Fibroblast of lung (primary cell): ENCODE results near the gene TDRD15. TPM values are rescaled to one million over a fixed set of nuclear protein-coding genes. Genes with fewer than 3 reads are reported as not detected.

Source experiments
- DNase-seq, 2 donors: peaks; one replicate each; pipeline versions ENCODE4 v3.0.0 to v3.0.0-alpha.2; 2010; ENCODE audit warnings: low read depth in 2 of 2
- H2AFZ ChIP-seq: 2 replicates; pipeline ENCODE4 v1.5.1; 2012; ENCODE audit warnings: low read length, control low read depth, inconsistent platforms
- H3K27ac ChIP-seq: 2 replicates; pipeline ENCODE4 v1.5.1; 2011; ENCODE audit warnings: low read length, control low read depth; ENCODE audit not compliant: insufficient read depth
- H3K27me3 ChIP-seq: 2 replicates; pipeline ENCODE4 v1.5.1; 2011; ENCODE audit warnings: mild to moderate bottlenecking, low read length; ENCODE audit not compliant: control insufficient read depth, insufficient read depth
- H3K36me3 ChIP-seq: 2 replicates; pipeline ENCODE4 v1.5.1; 2011; ENCODE audit warnings: low read length; ENCODE audit not compliant: control insufficient read depth, insufficient read depth
- H3K4me1 ChIP-seq: 2 replicates; pipeline ENCODE4 v1.5.1; 2011; ENCODE audit warnings: low read length; ENCODE audit not compliant: control insufficient read depth, insufficient read depth; ENCODE audit errors: extremely low read depth
- H3K4me2 ChIP-seq: 2 replicates; pipeline ENCODE4 v1.5.1; 2011; ENCODE audit warnings: low read length, control low read depth; ENCODE audit not compliant: insufficient read depth; ENCODE audit errors: extremely low read depth
- H3K4me3 ChIP-seq, 4 experiments: fragments of 200-600 bp in 1 of 4; sonication (generic) in 1 of 4; replicated peaks in 1 of 4; 2 replicates each; pipeline ENCODE4 v1.5.1; 2011 to 2016; ENCODE audit warnings: low read length in 4 of 4, low read depth in 3 of 4, mild to moderate bottlenecking in 3 of 4, control low read depth in 2 of 4, inconsistent platforms in 1 of 4, mixed read lengths in 1 of 4; ENCODE audit not compliant: insufficient read depth in 1 of 4; ENCODE audit errors: control extremely low read depth in 1 of 4
- H3K79me2 ChIP-seq: 2 replicates; pipeline ENCODE4 v1.5.1; 2012; ENCODE audit warnings: mild to moderate bottlenecking, low read length, inconsistent platforms; ENCODE audit not compliant: control insufficient read depth, insufficient read depth
- H3K9ac ChIP-seq: 2 replicates; pipeline ENCODE4 v1.5.1; 2011; ENCODE audit warnings: mild to moderate bottlenecking, low read length, control low read depth; ENCODE audit not compliant: insufficient read depth
- H3K9me3 ChIP-seq: 2 replicates; pipeline ENCODE4 v1.5.1; 2012; ENCODE audit warnings: low read depth, low read length; ENCODE audit not compliant: control insufficient read depth, insufficient read depth
- H4K20me1 ChIP-seq: 2 replicates; pipeline ENCODE4 v1.5.1; 2011; ENCODE audit warnings: low read length; ENCODE audit not compliant: control insufficient read depth, insufficient read depth; ENCODE audit errors: extremely low read depth
- EZH2 ChIP-seq: IDR thresholded peaks from 2 replicates; pipeline ENCODE4 v1.5.1; 2012; ENCODE audit warnings: low read length, control low read depth, mild to moderate bottlenecking; ENCODE audit errors: missing control alignments
- polyA plus RNA-seq, 2 donors: library from polyadenylated mRNA; depleted of rRNA in 1 of 2; stranded (reverse) in 1 of 2; unstranded in 1 of 2; fragments of >200 nt; gene quantifications; 2 replicates each; pipeline ENCODE4 v1.2.1, GENCODE V29; 2011 to 2012; ENCODE audit warnings: missing spikeins in 1 of 2
- total RNA-seq: library from RNA; depleted of rRNA; stranded (reverse); fragments of >200 nt; gene quantifications from 2 replicates; pipeline ENCODE4 v1.2.1, GENCODE V29; 2014
- TF ChIP-seq, protein P1 (sequence below), 2 donors: IDR thresholded peaks in 1 of 2; conservative IDR thresholded peaks in 1 of 2; 1 replicate in 1 of 2; 2 replicates in 1 of 2; pipeline ENCODE4 v1.5.1; 2011 to 2012; ENCODE audit warnings: low read length in 2 of 2, control low read depth in 1 of 2, inconsistent platforms in 1 of 2, low read depth in 1 of 2, mild to moderate bottlenecking in 1 of 2

The TDRD15 gene
- total and polyA plus RNA-seq, 2 donors (not counting 1 experiment from before 2014, with no cell fraction given) = not detected

DNA sequence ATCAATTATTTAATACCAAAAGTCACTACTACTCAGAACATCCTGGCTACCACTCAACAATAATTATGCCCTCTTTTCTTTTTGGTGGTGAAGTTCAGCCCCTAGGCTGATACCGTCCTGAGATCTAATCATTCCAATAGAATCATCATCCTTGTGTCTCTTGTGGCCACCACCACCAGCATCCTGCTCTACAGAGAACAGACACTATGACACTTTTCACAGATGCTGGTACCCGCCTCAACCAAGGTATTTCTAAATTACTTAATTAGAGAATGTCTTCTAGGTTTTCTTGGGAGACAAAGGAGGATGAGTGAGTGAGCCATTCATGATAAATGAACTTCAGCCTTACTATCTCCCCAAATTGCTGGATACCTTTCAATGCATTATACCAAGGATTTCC, 60.0 kb downstream of the TDRD15 start:
- Histone ChIP-seq H3K36me3 (no peaks in the 10 kb centered on the region), H3K4me2 (no peak overlapping the region), H2AFZ (no peak overlapping the region), H3K27ac (no peak overlapping the region), H3K9ac (no peak overlapping the region), H4K20me1 (no peaks in the 10 kb centered on the region), H3K4me1 (no peaks in the 10 kb centered on the region), H3K9me3 (no peaks in the 10 kb centered on the region), H3K4me3 (no peak overlapping the region), H3K79me2 (no peaks in the 10 kb centered on the region), H3K27me3 (no peaks in the 10 kb centered on the region)
- TF ChIP-seq EZH2 = no peak
- TF ChIP-seq, protein P1, sequence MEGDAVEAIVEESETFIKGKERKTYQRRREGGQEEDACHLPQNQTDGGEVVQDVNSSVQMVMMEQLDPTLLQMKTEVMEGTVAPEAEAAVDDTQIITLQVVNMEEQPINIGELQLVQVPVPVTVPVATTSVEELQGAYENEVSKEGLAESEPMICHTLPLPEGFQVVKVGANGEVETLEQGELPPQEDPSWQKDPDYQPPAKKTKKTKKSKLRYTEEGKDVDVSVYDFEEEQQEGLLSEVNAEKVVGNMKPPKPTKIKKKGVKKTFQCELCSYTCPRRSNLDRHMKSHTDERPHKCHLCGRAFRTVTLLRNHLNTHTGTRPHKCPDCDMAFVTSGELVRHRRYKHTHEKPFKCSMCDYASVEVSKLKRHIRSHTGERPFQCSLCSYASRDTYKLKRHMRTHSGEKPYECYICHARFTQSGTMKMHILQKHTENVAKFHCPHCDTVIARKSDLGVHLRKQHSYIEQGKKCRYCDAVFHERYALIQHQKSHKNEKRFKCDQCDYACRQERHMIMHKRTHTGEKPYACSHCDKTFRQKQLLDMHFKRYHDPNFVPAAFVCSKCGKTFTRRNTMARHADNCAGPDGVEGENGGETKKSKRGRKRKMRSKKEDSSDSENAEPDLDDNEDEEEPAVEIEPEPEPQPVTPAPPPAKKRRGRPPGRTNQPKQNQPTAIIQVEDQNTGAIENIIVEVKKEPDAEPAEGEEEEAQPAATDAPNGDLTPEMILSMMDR (conservative IDR thresholded peaks at IDR 0.05 in 1 of 2, IDR thresholded peaks at IDR 0.05 in 1 of 2; ENCODE audit: low read depth in 1 of 2, low read length in 2 of 2) = no peak
- DNase-seq = no peak

DNA sequence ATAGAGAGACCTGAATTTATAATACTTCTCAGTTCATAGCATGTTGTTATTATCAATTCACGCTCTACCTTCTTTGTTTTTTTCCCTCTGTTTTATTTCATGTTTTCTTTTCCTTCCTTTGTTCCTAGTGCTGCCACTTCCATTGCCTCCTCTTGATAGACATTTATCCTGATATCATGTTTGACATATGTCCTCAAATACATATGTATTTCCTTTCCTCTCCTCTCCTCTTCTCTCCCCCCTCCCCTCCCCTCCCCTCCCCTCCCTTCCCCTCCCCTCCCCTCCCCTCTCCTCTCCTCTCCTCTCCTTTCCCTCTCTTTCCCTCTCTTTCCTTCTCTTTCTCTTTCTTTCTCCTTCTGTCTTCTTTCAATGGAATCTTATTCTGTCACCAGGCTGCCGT, 67.8 kb downstream of the TDRD15 start:
- Histone ChIP-seq H2AFZ (no peak overlapping the region), H3K4me1 (no peaks in the 10 kb centered on the region), H3K27ac (no peak overlapping the region), H3K4me2 (no peak overlapping the region), H3K27me3 (no peaks in the 10 kb centered on the region), H3K79me2 (no peaks in the 10 kb centered on the region), H3K4me3 (no peak overlapping the region), H4K20me1 (no peaks in the 10 kb centered on the region), H3K9ac (no peak overlapping the region), H3K9me3 (no peaks in the 10 kb centered on the region), H3K36me3 (no peaks in the 10 kb centered on the region)
- no peak for TF ChIP-seq EZH2
- TF ChIP-seq, protein P1 (conservative IDR thresholded peaks at IDR 0.05 in 1 of 2, IDR thresholded peaks at IDR 0.05 in 1 of 2; ENCODE audit: low read depth in 1 of 2, low read length in 2 of 2) = no peak
- DNase-seq = no peak

Other genes starting within 250 kb of the TDRD15 start
- gene APOB, start 79.9 kb upstream of the TDRD15 start, total RNA-seq = under 0.01 TPM in 2 replicates
- not detected in 2 replicates for gene APOB, start 79.9 kb upstream of the TDRD15 start, polyA plus RNA-seq